PC-9 (cell line): ENCODE measurements around the gene TXNRD1. TPM values are rescaled to one million over a fixed set of nuclear protein-coding genes. Genes with fewer than 3 reads are reported as not detected.
"Not testable (repeated sequence)": the region's sequence is repeated elsewhere in the genome, so short reads cannot be mapped to it uniquely, and the experiment has no call there.

Experiments used
- BruUV-seq: library from RNA; stranded (reverse); fragments of 400-500 nt; replicated peaks from 2 replicates; lab custom pipeline; 2021; lab: Mats Ljungman, UMichigan
- CTCF ChIA-PET: fragments of 300-600 bp; sonication (Branson Sonifier 250); formaldehyde crosslinking; loops from one replicate; lab custom pipeline; 2022; ENCODE audit warnings: antibody characterized with exemption; lab: Charles Lee
- POLR2A ChIA-PET: fragments of 300-600 bp; sonication (Branson Sonifier 250); formaldehyde crosslinking; loops from one replicate; lab custom pipeline; 2022; ENCODE audit warnings: antibody characterized with exemption; ENCODE audit not compliant: unreplicated experiment; lab: Charles Lee
- DNase-seq, 2 experiments: peaks; one replicate each; pipeline versions ENCODE4 v3.0.0 to v3.0.0-alpha.2; 2015 to 2022; ENCODE audit warnings: mixed read lengths in 1 of 2
- H2AFZ ChIP-seq: fragments of 200-600 bp; sonication (generic); 2 replicates; pipeline ENCODE4 v1.8.1; 2017; ENCODE audit warnings: antibody characterized with exemption
- H3F3A ChIP-seq: fragments of 200-600 bp; sonication (generic); 2 replicates; pipeline ENCODE4 v1.8.1; 2017; ENCODE audit warnings: antibody characterized with exemption, mild to moderate bottlenecking, low read depth; ENCODE audit not compliant: insufficient read depth
- H3K27ac ChIP-seq: fragments of 200-600 bp; sonication (generic); 2 replicates; pipeline ENCODE4 v1.6.1; 2016; ENCODE audit warnings: mixed run types
- H3K27me3 ChIP-seq: fragments of 200-600 bp; sonication (generic); 2 replicates; pipeline ENCODE4 v1.6.1; 2016; ENCODE audit warnings: low read depth, mixed run types; ENCODE audit not compliant: insufficient read depth
- H3K36me3 ChIP-seq: fragments of 200-600 bp; sonication (generic); 2 replicates; pipeline ENCODE4 v1.6.1; 2016; ENCODE audit warnings: low read depth, mixed run types
- H3K4me1 ChIP-seq: fragments of 200-600 bp; sonication (generic); replicated peaks from 2 replicates; pipeline ENCODE4 v1.6.1; 2016; ENCODE audit warnings: mixed run types; ENCODE audit not compliant: insufficient read depth
- H3K4me2 ChIP-seq: fragments of 200-600 bp; sonication (generic); 2 replicates; pipeline ENCODE4 v1.6.1; 2017; ENCODE audit warnings: mixed run types
- H3K4me3 ChIP-seq: fragments of 200-600 bp; sonication (generic); 2 replicates; pipeline ENCODE4 v1.6.1; 2016; ENCODE audit warnings: mixed run types
- H3K79me2 ChIP-seq: fragments of 200-600 bp; sonication (generic); 2 replicates; pipeline ENCODE4 v1.6.1; 2017; ENCODE audit warnings: low read depth, mixed run types
- H3K9me2 ChIP-seq: fragments of 200-600 bp; sonication (generic); 2 replicates; pipeline ENCODE4 v1.8.1; 2017; ENCODE audit warnings: mild to moderate bottlenecking; ENCODE audit not compliant: insufficient read depth
- H3K9me3 ChIP-seq: fragments of 200-600 bp; sonication (generic); 2 replicates; pipeline ENCODE4 v1.8.1; 2016; ENCODE audit warnings: low read depth; ENCODE audit not compliant: insufficient read depth
- H4K20me1 ChIP-seq: fragments of 200-600 bp; sonication (generic); 2 replicates; pipeline ENCODE4 v1.8.1; 2017; ENCODE audit not compliant: insufficient read depth
- CTCF ChIP-seq: fragments of 200-600 bp; sonication (generic); conservative IDR thresholded peaks from 2 replicates; pipeline ENCODE4 v1.6.1; 2017; ENCODE audit warnings: mixed run types, antibody characterized with exemption, mild to moderate bottlenecking, moderate library complexity
- EZH2 ChIP-seq: fragments of 200-600 bp; sonication (generic); IDR thresholded peaks from 2 replicates; pipeline ENCODE4 v1.8.0; 2017; ENCODE audit warnings: antibody characterized with exemption, low read depth
- intact Hi-C: fragments of 100-400 bp; cut with micrococcal nuclease; formaldehyde crosslinking; loops from one replicate; pipeline ENCODE4 v1.10.0; 2022; ENCODE audit not compliant: unreplicated experiment
- total RNA-seq: library from RNA; stranded (reverse); gene quantifications from 2 replicates; pipeline ENCODE4 v1.2.3, GENCODE V29; 2021

TXNRD1 gene
- total RNA-seq, 1 experiment from 2014 or later, result 1,250 TPM

GRCh38 chr12:104319918-104320626, 104.5 kb downstream of the TXNRD1 start:
- H3K27ac ChIP-seq, result peak overlapping the region; percentile 56
- intact Hi-C loops, result loop anchor here (10.0 kb wide), 1 partner anchor 185 kb away; the partner anchor contains the start of gene NFYB
- peaks cover 90% of the 10 kb centered on the region for H3F3A ChIP-seq
- H4K20me1 ChIP-seq, result peaks cover 90% of the 10 kb centered on the region
- peak overlapping the region; percentile 10; the same call in 1 of the 2 replicates for H3K4me2 ChIP-seq
- peaks cover 78% of the 10 kb centered on the region for H3K36me3 ChIP-seq
- no peak for TF ChIP-seq EZH2
- ChIA-PET POLR2A (interaction anchor here (0.8 kb wide), 2 partner anchors 14 to 36 kb away, joined by 8 to 12 read pairs; no protein-coding TSS in a partner anchor), CTCF (no interaction called here)
- no TSS peak for BruUV-seq
- peaks cover 89% of the 10 kb centered on the region for H3K79me2 ChIP-seq
- no peaks in the 10 kb centered on the region for H3K9me2 ChIP-seq
- no peaks in the 10 kb centered on the region for H3K27me3 ChIP-seq
- no peak overlapping the region for H3K4me3 ChIP-seq
- DNase-seq, result no peak
- H2AFZ ChIP-seq, result no peak overlapping the region
- no peaks in the 10 kb centered on the region for H3K9me3 ChIP-seq
- H3K4me1 ChIP-seq, result peaks cover 66% of the 10 kb centered on the region

GRCh38 chr12:104320627-104321024, 105.0 kb downstream of the TXNRD1 start:
- BruUV-seq, result no TSS peak
- Histone ChIP-seq H3K4me3 (no peak overlapping the region), H3K9me2 (no peaks in the 10 kb centered on the region), H3K4me1 (peaks cover 64% of the 10 kb centered on the region), H3K36me3 (peaks cover 78% of the 10 kb centered on the region), H4K20me1 (peaks cover 90% of the 10 kb centered on the region), H3F3A (peaks cover 90% of the 10 kb centered on the region), H3K27me3 (no peaks in the 10 kb centered on the region), H3K9me3 (no peaks in the 10 kb centered on the region), H3K27ac (peak overlapping the region; percentile 56), H3K4me2 (peak overlapping the region; percentile 10; the same call in 1 of the 2 replicates), H2AFZ (no peak overlapping the region), H3K79me2 (peaks cover 89% of the 10 kb centered on the region)
- intact Hi-C loops, result no loop called here
- POLR2A ChIA-PET, result interaction anchor here (0.8 kb wide), 2 partner anchors 14 to 36 kb away, joined by 8 to 12 read pairs; no protein-coding TSS in a partner anchor
- CTCF ChIA-PET, result no interaction called here
- no peak for TF ChIP-seq CTCF
- TF ChIP-seq EZH2, result no peak
- DNase-seq, result no peak

GRCh38 chr12:104321949-104322348, 106.4 kb downstream of the TXNRD1 start:
- peaks cover 80% of the 10 kb centered on the region for H3K36me3 ChIP-seq
- no peaks in the 10 kb centered on the region for H3K9me2 ChIP-seq
- H3K4me2 ChIP-seq, result no peak overlapping the region
- H2AFZ ChIP-seq, result no peak overlapping the region
- H3K9me3 ChIP-seq, result no peaks in the 10 kb centered on the region
- peaks cover 90% of the 10 kb centered on the region for H4K20me1 ChIP-seq
- H3K4me1 ChIP-seq, result peaks cover 54% of the 10 kb centered on the region
- no peak overlapping the region for H3K4me3 ChIP-seq
- H3F3A ChIP-seq, result peaks cover 90% of the 10 kb centered on the region
- TF ChIP-seq EZH2 (no peak), CTCF (no peak)
- TSS peak; percentile 1 for BruUV-seq
- no peak for DNase-seq
- ChIA-PET POLR2A (no interaction called here), CTCF (no interaction called here)
- H3K27ac ChIP-seq, result peak overlapping the region; percentile 56
- H3K27me3 ChIP-seq, result no peaks in the 10 kb centered on the region
- intact Hi-C loops, result no loop called here
- H3K79me2 ChIP-seq, result peaks cover 90% of the 10 kb centered on the region

GRCh38 chr12:104322533-104322932, 107.0 kb downstream of the TXNRD1 start:
- not testable (repeated sequence) for DNase-seq
- Histone ChIP-seq H3K36me3 (peaks cover 81% of the 10 kb centered on the region), H3K79me2 (peaks cover 90% of the 10 kb centered on the region)

More at GRCh38 chr12:104322533-104322932, 107.0 kb downstream of the TXNRD1 start:
- H2AFZ ChIP-seq, BruUV-seq, intact Hi-C loops, H3K9me3 ChIP-seq, H3K9me2 ChIP-seq, CTCF ChIA-PET, H3K27me3 ChIP-seq, H3K4me3 ChIP-seq, H3K4me2 ChIP-seq, POLR2A ChIA-PET: not testable (repeated sequence)
- peak overlapping the region; percentile 56 for H3K27ac ChIP-seq
- H4K20me1 ChIP-seq, result peaks cover 90% of the 10 kb centered on the region
- H3F3A ChIP-seq, result peaks cover 90% of the 10 kb centered on the region
- H3K4me1 ChIP-seq, result peaks cover 48% of the 10 kb centered on the region
